ENCODE data around the gene FZD10. TPM values are rescaled to one million over a fixed set of nuclear protein-coding genes. Genes with fewer than 3 reads are reported as not detected.

Gene FZD10
- total RNA-seq, 1 donor from 2014 or later = not detected

DNA sequence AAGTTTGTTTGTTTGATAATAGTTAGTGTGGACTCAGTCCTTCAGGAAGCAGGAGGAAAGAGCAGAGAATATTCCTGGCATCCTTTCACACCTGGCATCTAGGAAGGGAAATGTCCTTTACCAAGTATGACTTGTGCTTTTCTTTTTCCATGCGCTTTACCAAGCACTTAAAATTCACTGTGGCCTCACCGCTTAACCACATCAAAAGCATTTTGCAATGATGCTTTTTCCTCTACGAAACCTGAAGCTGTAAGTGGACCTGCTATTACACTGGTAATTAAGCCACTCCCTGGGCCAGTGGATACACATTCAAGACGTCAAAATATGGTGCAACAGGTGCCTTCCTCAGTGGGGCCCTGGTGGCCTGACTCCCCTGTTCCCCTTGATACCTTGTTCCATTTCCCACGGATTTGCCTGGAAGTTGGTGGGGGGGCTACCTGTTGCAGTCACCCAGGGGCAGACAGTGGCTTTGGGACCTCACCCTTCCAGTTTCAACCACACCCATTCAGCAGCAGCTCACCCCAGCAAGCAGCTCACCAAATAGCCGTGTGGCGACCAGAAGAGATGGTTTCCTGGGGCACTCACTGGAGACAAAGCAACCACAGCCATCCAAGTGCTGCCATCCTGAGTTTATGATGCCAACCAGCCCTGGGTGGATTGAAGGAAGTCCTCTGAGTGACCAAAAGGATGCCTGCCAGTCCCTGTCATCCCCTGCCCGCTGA lies 14.2 kb upstream of the FZD10 start:
- no peak for ATAC-seq

GRCh38 chr12:130151846-130152245 lies 10.4 kb upstream of the FZD10 start:
- DNase-seq (ENCODE audit: missing footprints) = no peak
- intact Hi-C loops (cut with DNase I) = no loop called here
- ATAC-seq = no peak

More for the DNA sequence above, 14.2 kb upstream of the FZD10 start:
- DNase-seq (ENCODE audit: missing footprints) = no peak
- intact Hi-C loops (cut with DNase I) = no loop called here

- ATAC-seq (no peak), DNase-seq (ENCODE audit: missing footprints) (no peak)
- intact Hi-C loops (cut with DNase I) = no loop called here
These were observed 9.9 kb upstream of the FZD10 start for GRCh38 chr12:130152386-130152785.

DNA sequence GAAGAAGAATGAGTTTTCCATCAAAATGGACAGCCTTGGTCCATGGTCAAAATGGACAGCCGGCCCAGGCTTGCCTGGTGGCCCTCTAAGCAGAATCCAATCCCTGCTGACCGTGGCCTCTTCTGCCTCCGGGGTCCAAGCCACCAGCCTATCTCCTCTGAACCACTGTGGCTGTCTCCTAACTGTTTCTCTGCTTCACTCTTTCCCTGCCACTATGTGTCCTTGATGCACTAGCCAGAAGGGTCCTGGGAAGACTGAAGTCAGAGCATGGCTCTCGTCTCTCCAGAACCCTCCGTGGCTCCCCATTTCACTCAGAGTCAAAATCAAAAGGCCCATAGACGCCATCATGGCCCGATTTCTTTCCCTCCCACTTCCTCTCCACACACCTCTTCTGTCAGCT lies 8.5 kb upstream of the FZD10 start:
- no peak for ATAC-seq
- no peak for DNase-seq (ENCODE audit: missing footprints)
- intact Hi-C loops (cut with DNase I) = no loop called here

DNA sequence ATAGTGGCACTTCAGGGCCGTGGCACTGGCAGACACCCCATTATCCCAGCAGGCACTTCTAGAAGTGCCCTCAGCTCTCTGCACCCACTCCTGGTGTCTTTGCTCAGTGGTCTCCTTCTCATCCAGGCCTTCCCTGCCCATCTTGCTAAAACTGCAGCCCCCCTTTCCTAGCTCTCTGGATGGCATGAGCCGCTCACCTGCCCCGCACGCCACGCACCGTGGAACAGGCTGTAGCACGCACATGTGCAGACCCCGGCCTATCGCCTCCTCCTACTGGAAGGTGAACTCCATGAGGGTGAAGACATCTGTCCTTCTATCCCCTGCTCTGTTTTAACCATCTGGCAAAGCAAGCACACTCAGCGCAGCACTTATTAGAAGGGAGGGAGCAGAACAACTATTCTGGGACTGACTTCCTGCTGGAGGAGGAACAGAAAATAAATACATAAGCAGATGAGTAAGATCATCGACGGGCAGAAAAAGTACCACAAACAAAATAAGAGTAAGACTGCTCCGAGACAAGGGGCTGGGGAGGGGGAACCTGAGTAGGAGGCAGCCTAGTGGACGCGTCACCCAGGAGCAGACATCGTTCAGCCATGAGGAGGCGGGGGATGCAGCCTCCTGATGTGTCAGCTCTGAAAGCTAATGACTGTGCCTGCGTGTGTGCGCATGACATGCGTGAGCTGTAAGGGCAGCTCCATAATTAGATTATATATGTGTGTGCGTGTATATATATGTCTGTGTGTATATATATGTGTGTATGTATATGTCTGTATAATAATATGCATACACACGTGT lies 7.8 kb upstream of the FZD10 start:
- intact Hi-C loops (cut with DNase I) = no loop called here
- DNase-seq (ENCODE audit: missing footprints) (no peak), ATAC-seq (no peak)

DNA sequence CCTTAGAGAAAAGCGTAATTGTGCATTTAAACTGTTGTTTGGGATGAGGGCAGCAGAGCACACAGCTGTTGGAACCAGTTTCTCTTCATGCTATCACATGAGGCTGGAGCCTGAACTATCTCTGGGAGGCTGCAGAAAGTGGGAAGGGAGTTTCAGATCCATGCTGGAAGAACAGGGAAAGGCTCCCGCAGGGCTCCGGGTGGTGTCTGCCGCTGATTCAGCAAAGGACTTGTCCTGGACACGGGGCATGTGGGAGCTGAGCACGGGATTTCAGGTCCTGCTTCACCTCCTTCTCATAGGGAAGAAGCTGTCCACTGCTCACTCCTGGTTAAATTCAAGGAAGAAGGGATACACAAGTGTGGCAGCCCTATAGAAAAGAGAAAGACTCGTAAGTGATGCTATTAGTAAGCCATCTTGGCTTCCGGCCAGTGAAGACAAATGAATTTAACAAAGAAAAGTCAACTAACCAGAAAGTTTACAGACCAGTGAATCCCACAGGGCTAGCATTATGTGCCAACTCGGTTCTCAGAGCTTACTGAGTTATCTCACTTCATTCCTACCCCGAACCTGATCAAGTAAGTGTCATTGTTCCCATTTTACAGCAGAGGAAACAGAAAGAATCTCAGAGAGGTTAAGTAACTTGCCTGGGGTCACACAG lies 6.7 kb upstream of the FZD10 start:
- no peak for ATAC-seq
- intact Hi-C loops (cut with DNase I) = no loop called here

DNA sequence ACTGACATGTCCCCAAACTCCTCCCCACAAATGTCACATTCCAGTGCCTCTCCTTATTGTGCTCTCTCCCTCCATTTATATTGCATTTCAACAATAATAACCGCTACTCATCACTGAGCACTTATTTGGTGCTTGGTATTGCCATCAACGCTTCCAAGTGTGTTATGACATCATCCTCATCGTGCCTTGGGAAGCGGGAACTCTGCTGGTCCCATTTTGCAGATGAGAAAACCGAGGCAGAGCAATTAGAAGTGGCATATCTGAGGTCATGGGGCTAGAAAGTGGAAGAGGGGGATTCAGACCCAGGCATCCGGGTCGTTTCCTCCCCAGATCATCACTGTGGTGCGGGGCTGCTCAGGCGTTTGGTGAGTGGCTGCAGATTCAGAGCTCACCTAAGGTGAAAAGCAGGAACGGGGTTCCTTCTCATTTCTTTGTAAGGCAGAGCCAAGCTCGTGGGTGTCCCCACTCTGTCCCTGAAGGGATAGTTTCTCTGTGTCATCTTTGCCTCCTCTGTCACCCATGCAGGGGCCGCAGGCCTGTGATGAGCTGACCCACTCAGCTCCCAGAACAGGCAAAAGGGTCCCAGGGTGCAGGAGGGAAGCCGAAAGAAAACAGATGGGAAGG lies 5.5 kb upstream of the FZD10 start:
- DNase-seq (ENCODE audit: missing footprints) (no peak), ATAC-seq (no peak)
- intact Hi-C loops (cut with DNase I) = no loop called here

More for the DNA sequence above, 6.7 kb upstream of the FZD10 start:
- no peak for DNase-seq (ENCODE audit: missing footprints)

DNA sequence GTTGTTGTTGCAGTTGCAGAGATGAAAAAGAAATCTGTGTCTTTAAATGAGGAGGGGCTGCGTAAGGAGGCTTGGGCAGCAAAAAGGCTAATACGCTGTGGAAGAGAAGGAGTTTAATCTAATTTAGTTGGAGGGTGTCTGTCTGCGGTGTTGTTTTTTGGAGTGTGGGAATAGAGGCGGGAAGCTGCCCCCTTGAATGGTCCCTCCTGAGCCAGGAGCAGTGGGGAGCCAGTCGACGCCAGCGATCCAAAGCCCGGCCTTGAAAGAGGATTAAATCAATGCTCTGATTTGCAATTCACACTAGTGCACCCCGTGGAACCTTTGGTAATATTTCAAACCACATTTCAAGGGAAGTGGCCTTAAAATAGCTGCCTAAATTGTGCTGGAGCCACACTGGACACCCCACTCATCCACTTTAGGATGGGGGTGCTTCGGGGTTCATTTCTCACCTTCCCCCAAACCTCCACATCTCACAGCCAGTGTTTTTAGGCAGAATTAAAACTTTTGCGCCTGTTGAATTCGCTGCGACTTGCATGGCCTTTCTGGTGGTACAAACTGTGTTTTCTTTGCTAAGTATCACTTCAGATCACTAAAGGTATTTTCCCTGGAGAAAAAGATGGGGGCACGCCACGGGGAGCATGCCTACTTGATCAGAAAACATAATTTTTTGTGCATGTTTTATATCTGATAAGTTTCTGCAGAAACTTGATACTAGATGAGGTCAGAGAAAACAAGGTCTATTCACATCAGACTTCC lies 4.1 kb upstream of the FZD10 start:
- ATAC-seq (no peak), DNase-seq (ENCODE audit: missing footprints) (no peak)
- intact Hi-C loops (cut with DNase I) = no loop called here

DNA sequence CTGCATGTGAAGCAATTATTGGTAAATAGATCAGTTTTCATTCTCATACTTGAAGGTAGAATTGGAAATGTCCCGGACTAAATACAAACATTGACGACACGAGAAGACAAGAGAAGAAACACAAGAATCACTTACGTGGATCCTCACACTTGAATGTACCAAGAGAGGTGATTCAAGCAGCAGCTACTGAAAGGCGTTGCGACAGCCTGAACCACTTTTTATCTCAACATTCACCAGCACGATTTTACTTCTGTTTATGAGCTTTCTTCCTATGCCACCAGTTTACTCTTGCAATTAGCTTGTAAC lies 3.6 kb upstream of the FZD10 start:
- intact Hi-C loops (cut with DNase I) = no loop called here
- DNase-seq (ENCODE audit: missing footprints) (no peak), ATAC-seq (no peak)

DNA sequence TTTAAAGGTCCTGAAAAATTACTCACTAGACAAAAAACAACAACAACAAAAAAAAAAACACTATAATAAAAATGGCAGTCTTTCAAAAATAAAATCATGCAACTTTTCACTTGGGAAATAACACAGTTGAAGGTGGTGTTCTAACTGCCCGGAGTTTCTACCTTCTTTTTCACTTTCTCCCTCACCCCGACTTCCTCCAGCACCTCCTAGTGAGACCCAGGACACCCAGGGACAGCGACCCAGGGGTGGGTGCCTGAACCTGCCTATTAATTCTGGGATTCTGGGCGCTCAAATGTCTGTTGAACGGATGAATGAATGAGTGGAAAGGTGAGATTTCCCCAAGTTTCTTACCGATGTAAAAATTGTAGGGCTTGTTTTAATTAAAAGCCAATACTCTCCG lies 2.0 kb upstream of the FZD10 start:
- DNase-seq (ENCODE audit: missing footprints) = no peak
- ATAC-seq = no peak
- intact Hi-C loops (cut with DNase I) = no loop called here

DNA sequence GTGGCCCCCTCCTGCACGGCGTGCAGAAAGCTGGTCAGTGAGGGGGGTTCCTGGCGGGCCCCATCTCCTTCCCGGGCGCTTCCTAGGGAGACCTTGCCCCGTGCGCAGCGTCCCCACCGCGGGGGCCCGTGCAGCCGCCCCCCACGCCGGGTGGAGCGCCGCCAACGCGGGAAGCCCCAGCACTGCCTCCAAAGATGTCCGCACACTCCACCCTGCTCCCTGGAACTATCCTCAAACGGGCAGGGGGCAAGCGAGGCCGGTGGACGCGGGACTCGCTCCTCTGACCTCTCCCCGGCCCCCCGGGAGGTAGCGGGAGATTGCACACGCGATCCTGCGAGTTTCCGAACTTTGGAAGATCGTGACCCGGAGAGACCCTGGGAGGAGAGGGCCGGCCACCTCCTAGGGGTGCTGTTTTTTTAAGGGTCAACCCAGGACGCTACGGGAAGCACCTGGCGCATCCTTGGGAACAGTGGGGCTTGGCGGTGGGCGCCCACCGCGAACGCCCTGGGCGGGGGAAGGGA lies 1.5 kb upstream of the FZD10 start:
- ATAC-seq (no peak), DNase-seq (ENCODE audit: missing footprints) (no peak)
- intact Hi-C loops (cut with DNase I) = no loop called here

GRCh38 chr12:130161261-130162243 lies 712 bp upstream of the FZD10 start:
- no peak for ATAC-seq
- no peak for DNase-seq (ENCODE audit: missing footprints)
- intact Hi-C loops (cut with DNase I) = no loop called here

DNA sequence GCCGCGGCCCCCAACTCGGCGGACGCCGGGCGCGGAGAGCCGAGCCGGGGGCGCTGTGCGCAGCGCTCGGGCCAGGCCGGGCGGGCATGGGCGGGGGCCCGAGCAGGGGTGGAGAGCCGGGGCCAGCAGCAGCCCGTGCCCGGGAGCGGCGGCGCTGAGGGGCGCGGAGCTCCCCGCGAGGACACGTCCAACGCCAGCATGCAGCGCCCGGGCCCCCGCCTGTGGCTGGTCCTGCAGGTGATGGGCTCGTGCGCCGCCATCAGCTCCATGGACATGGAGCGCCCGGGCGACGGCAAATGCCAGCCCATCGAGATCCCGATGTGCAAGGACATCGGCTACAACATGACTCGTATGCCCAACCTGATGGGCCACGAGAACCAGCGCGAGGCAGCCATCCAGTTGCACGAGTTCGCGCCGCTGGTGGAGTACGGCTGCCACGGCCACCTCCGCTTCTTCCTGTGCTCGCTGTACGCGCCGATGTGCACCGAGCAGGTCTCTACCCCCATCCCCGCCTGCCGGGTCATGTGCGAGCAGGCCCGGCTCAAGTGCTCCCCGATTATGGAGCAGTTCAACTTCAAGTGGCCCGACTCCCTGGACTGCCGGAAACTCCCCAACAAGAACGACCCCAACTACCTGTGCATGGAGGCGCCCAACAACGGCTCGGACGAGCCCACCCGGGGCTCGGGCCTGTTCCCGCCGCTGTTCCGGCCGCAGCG lies 639 bp downstream of the FZD10 start:
- ATAC-seq (no peak), DNase-seq (ENCODE audit: missing footprints) (no peak)
- intact Hi-C loops (cut with DNase I) = no loop called here

- DNase-seq (ENCODE audit: missing footprints) (no peak), ATAC-seq (no peak)
- intact Hi-C loops (cut with DNase I) = no loop called here
These were observed 1.4 kb downstream of the FZD10 start for GRCh38 chr12:130163461-130164215.

DNA sequence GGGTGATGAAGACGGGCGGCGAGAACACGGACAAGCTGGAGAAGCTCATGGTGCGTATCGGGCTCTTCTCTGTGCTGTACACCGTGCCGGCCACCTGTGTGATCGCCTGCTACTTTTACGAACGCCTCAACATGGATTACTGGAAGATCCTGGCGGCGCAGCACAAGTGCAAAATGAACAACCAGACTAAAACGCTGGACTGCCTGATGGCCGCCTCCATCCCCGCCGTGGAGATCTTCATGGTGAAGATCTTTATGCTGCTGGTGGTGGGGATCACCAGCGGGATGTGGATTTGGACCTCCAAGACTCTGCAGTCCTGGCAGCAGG lies 1.9 kb downstream of the FZD10 start:
- intact Hi-C loops (cut with DNase I) = no loop called here
- DNase-seq (ENCODE audit: missing footprints) (no peak), ATAC-seq (no peak)

- intact Hi-C loops (cut with DNase I) = no loop called here
- no peak for DNase-seq (ENCODE audit: missing footprints)
- no peak for ATAC-seq
These were observed 2.7 kb downstream of the FZD10 start for GRCh38 chr12:130164936-130165335.

DNA sequence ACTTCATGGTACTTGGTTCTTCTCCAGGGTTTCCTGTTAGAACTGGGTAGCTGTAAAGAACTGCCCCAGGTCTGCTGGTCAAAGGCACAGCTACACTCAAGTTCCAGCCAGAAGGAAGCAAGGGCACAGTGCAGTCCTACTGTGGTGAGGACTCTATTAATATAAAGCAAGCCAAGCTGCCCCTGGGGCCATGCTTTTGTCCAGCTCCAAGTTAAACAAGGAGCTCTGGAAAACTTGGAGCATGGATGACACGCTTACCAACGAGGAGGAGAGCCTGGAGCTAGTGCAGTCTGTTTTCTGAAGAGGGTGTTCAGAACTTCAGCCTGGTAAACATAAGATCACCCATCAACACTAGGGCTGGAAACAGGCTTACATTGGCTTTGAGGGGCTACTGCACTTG lies 4.0 kb downstream of the FZD10 start:
- ATAC-seq (no peak), DNase-seq (ENCODE audit: missing footprints) (no peak)
- intact Hi-C loops (cut with DNase I) = no loop called here
